Vagina (tissue), 2 donors: Measurements from ENCODE around the gene SMAP1. TPM values are rescaled to one million over a fixed set of nuclear protein-coding genes. Genes with fewer than 3 reads are reported as not detected.
A peak's percentile ranks its signal among the peaks of the same experiment; 100 is the strongest.

Source experiments
- DNase-seq, 2 donors: peaks; one replicate each; pipeline ENCODE4 v3.0.0-alpha.2; 2017; ENCODE audit errors: extremely low spot score in 2 of 2
- H3K27ac ChIP-seq: fragments of 200-600 bp; sonication (generic); one replicate; pipeline ENCODE4 v1.5.1; 2019
- H3K27me3 ChIP-seq: fragments of 200-600 bp; sonication (generic); one replicate; pipeline ENCODE4 v1.5.1; 2019
- H3K36me3 ChIP-seq, 2 donors: fragments of 200-600 bp; sonication (generic); one replicate each; pipeline ENCODE4 v1.5.1; 2017 to 2019
- H3K4me1 ChIP-seq: fragments of 200-600 bp; sonication (generic); one replicate; pipeline ENCODE4 v1.5.1; 2019
- H3K4me3 ChIP-seq, 2 donors: fragments of 200-600 bp; sonication (generic); 1 replicate in 1 of 2; 2 replicates in 1 of 2; pipeline ENCODE4 v1.5.1; 2016 to 2019
- H3K9me3 ChIP-seq: fragments of 200-600 bp; sonication (generic); one replicate; pipeline ENCODE4 v1.5.1; 2019
- POLR2A ChIP-seq, 2 donors: fragments of 450-650 bp; IDR thresholded peaks; one replicate each; pipeline ENCODE4 v1.6.1; 2017; ENCODE audit warnings: antibody characterized with exemption in 2 of 2, mild to moderate bottlenecking in 2 of 2, moderate library complexity in 2 of 2
- POLR2AphosphoS5 ChIP-seq, 2 donors: sonication (generic); formaldehyde crosslinking; IDR thresholded peaks; one replicate each; pipeline ENCODE4 v1.9.0; 2017; ENCODE audit warnings: antibody characterized with exemption in 2 of 2, mild to moderate bottlenecking in 2 of 2, low read depth in 1 of 2; ENCODE audit not compliant: insufficient read depth in 1 of 2
- intact Hi-C: fragments of 100-400 bp; cut with DNase I; formaldehyde crosslinking; loops from one replicate; pipeline ENCODE4 v1.15.1; 2023
- total RNA-seq: library from RNA; depleted of rRNA; stranded (reverse); fragments of >200 nt; gene quantifications from one replicate; pipeline ENCODE4 v1.2.3, GENCODE V29; 2016
- TF ChIP-seq, protein P1 (sequence below), 3 experiments: fragments of 450-650 bp in 2 of 3; fragments of 200-600 bp in 1 of 3; sonication (generic) in 1 of 3; IDR thresholded peaks; one replicate each; pipeline ENCODE4 v1.5.1; 2017 to 2019; ENCODE audit warnings: antibody characterized with exemption in 3 of 3, mild to moderate bottlenecking in 2 of 3, moderate library complexity in 2 of 3

The SMAP1 gene
- total RNA-seq, 1 donor from 2014 or later = 26.3 TPM

- no peak for DNase-seq
- Histone ChIP-seq H3K9me3 (no peaks in the 10 kb centered on the region), H3K27ac (no peak overlapping the region), H3K27me3 (no peaks in the 10 kb centered on the region), H3K36me3 (no peaks in the 10 kb centered on the region), H3K4me1 (peaks cover 7% of the 10 kb centered on the region), H3K4me3 (no peak overlapping the region)
- TF ChIP-seq POLR2A (IDR thresholded peaks at IDR 0.05) = no peak
- intact Hi-C loops = loop anchor here (5.0 kb wide), 1 partner anchor 182 kb away; no protein-coding TSS in a partner anchor
These were observed 38.1 kb downstream of the SMAP1 start for GRCh38 chr6:70705772-70706171.

GRCh38 chr6:70706491-70707123 lies 38.9 kb downstream of the SMAP1 start:
- H3K36me3 ChIP-seq = no peaks in the 10 kb centered on the region
- DNase-seq = no peak
- no peaks in the 10 kb centered on the region for H3K27me3 ChIP-seq
- H3K4me1 ChIP-seq = no peaks in the 10 kb centered on the region
- no peak overlapping the region for H3K27ac ChIP-seq
- intact Hi-C loops = loop anchor here (5.0 kb wide), 1 partner anchor 181 kb away; no protein-coding TSS in a partner anchor
- no peaks in the 10 kb centered on the region for H3K9me3 ChIP-seq
- no peak for TF ChIP-seq POLR2A (IDR thresholded peaks at IDR 0.05)
- TF ChIP-seq, protein P1, sequence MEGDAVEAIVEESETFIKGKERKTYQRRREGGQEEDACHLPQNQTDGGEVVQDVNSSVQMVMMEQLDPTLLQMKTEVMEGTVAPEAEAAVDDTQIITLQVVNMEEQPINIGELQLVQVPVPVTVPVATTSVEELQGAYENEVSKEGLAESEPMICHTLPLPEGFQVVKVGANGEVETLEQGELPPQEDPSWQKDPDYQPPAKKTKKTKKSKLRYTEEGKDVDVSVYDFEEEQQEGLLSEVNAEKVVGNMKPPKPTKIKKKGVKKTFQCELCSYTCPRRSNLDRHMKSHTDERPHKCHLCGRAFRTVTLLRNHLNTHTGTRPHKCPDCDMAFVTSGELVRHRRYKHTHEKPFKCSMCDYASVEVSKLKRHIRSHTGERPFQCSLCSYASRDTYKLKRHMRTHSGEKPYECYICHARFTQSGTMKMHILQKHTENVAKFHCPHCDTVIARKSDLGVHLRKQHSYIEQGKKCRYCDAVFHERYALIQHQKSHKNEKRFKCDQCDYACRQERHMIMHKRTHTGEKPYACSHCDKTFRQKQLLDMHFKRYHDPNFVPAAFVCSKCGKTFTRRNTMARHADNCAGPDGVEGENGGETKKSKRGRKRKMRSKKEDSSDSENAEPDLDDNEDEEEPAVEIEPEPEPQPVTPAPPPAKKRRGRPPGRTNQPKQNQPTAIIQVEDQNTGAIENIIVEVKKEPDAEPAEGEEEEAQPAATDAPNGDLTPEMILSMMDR (IDR thresholded peaks at IDR 0.05) = peak; percentile 31 to 59 (median 45)
- no peak overlapping the region for H3K4me3 ChIP-seq

- no peaks in the 10 kb centered on the region for H3K9me3 ChIP-seq
- no peaks in the 10 kb centered on the region for H3K27me3 ChIP-seq
- H3K4me3 ChIP-seq = no peak overlapping the region
- H3K27ac ChIP-seq = no peak overlapping the region
- no peaks in the 10 kb centered on the region for H3K4me1 ChIP-seq
- TF ChIP-seq POLR2AphosphoS5 (IDR thresholded peaks at IDR 0.05; ENCODE audit: insufficient read depth in 1 of 2, low read depth in 1 of 2) (no peak), POLR2A (IDR thresholded peaks at IDR 0.05) (no peak)
- TF ChIP-seq, protein P1 (IDR thresholded peaks at IDR 0.05) = no peak
- intact Hi-C loops = loop anchor here (5.0 kb wide), 1 partner anchor 179 kb away; no protein-coding TSS in a partner anchor
- no peak for DNase-seq
- H3K36me3 ChIP-seq = no peaks in the 10 kb centered on the region
These were observed 40.2 kb downstream of the SMAP1 start for GRCh38 chr6:70707893-70708292.

DNA sequence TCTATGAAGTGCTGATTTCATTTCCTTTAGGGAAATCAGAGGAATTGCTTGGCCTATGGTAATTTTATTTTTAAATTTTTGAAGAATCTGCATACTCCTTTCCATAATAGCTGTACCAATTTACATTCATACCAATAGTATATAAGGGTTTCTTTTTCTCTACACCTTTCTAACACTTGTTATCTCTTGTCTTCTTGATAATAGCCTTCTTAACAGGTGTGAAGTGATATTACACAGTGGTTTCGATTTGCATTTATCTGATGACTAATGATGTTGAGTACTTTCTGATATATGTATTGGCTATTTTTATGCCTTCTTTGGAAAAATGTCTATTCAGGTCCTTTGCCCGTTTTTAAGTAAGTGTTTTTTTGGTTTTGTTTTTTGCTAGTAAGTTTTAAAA lies 40.8 kb downstream of the SMAP1 start:
- H3K9me3 ChIP-seq = no peaks in the 10 kb centered on the region
- H3K36me3 ChIP-seq = no peaks in the 10 kb centered on the region
- H3K4me3 ChIP-seq = no peak overlapping the region
- TF ChIP-seq POLR2A (IDR thresholded peaks at IDR 0.05) (no peak), POLR2AphosphoS5 (IDR thresholded peaks at IDR 0.05; ENCODE audit: insufficient read depth in 1 of 2, low read depth in 1 of 2) (no peak)
- TF ChIP-seq, protein P1 (IDR thresholded peaks at IDR 0.05) = no peak
- intact Hi-C loops = loop anchor here (5.0 kb wide), 1 partner anchor 179 kb away; no protein-coding TSS in a partner anchor
- H3K27ac ChIP-seq = no peak overlapping the region
- H3K27me3 ChIP-seq = no peaks in the 10 kb centered on the region
- H3K4me1 ChIP-seq = no peaks in the 10 kb centered on the region
- no peak for DNase-seq

- no peak for DNase-seq
- Histone ChIP-seq H3K27ac (no peak overlapping the region), H3K9me3 (peaks cover 3% of the 10 kb centered on the region), H3K4me1 (no peaks in the 10 kb centered on the region), H3K27me3 (no peaks in the 10 kb centered on the region), H3K36me3 (no peaks in the 10 kb centered on the region), H3K4me3 (no peak overlapping the region)
- no peak for TF ChIP-seq POLR2AphosphoS5 (IDR thresholded peaks at IDR 0.05; ENCODE audit: insufficient read depth in 1 of 2, low read depth in 1 of 2)
- TF ChIP-seq, protein P1 (IDR thresholded peaks at IDR 0.05) = no peak
- TF ChIP-seq POLR2A (IDR thresholded peaks at IDR 0.05) = no peak
- intact Hi-C loops = loop anchor here (5.0 kb wide), 1 partner anchor 177 kb away; no protein-coding TSS in a partner anchor
These were observed 42.1 kb downstream of the SMAP1 start for GRCh38 chr6:70709826-70710225.
